ENCODE measurements around the gene CBLB. TPM values are rescaled to one million over a fixed set of nuclear protein-coding genes. Genes with fewer than 3 reads are reported as not detected.

The CBLB gene
- total RNA-seq, 6 experiments from 2014 or later, result 17.6 to 22.6 (median 20.6) TPM

DNA sequence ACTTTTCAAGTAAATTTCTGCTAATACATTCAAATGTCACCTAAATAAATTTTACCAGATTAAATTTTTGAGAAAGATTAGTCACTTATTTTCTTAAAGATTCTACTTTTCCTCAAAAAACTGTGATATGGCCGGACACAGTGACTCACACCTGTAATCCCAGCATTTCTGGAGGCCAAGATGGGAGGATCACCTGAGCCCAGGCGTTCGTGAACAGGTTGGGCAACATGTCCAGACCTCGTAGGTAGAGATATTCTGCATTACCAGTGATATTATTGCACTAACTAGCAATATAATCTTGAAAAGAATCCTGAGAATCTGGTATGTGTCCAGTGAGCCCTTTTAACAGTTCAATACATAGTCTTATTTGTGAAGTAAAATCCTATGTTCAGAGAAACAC is 61.7 kb downstream of the CBLB start:
- H3K9me3 Mint-ChIP-seq, result no peaks in the 10 kb centered on the region
- H3K36me3 Mint-ChIP-seq (ENCODE audit: low read depth), result peaks cover 16% of the 10 kb centered on the region
- no peak overlapping the region for H3K4me3 Mint-ChIP-seq
- peaks cover 51% of the 10 kb centered on the region for H3K4me1 Mint-ChIP-seq (ENCODE audit: low read depth)
- no peaks in the 10 kb centered on the region for H3K27me3 Mint-ChIP-seq (ENCODE audit: insufficient read depth)
- no peak for DNase-seq
- TF ChIP-seq, protein P1, sequence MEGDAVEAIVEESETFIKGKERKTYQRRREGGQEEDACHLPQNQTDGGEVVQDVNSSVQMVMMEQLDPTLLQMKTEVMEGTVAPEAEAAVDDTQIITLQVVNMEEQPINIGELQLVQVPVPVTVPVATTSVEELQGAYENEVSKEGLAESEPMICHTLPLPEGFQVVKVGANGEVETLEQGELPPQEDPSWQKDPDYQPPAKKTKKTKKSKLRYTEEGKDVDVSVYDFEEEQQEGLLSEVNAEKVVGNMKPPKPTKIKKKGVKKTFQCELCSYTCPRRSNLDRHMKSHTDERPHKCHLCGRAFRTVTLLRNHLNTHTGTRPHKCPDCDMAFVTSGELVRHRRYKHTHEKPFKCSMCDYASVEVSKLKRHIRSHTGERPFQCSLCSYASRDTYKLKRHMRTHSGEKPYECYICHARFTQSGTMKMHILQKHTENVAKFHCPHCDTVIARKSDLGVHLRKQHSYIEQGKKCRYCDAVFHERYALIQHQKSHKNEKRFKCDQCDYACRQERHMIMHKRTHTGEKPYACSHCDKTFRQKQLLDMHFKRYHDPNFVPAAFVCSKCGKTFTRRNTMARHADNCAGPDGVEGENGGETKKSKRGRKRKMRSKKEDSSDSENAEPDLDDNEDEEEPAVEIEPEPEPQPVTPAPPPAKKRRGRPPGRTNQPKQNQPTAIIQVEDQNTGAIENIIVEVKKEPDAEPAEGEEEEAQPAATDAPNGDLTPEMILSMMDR (IDR thresholded peaks at IDR 0.05), result no peak
- no peak overlapping the region for H3K27ac Mint-ChIP-seq

DNA sequence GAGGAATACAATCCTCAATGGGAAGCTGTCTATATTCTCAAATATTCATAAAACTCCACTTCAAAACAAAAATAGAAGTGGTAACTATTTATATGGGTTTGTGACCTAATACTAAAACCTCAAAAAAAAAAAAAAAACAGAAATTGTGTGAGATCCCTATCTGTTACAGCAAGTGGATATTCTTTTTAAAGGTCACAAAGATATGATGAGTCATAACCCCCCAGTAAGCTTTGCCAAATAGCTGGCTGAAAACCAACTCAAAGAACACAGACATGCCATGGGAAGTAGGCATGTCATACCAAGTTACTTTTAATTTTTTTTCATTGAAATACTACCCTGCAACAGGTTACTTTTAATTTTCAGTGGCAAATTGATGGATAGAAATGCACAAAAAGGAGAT is 62.5 kb downstream of the CBLB start:
- no peaks in the 10 kb centered on the region for H3K9me3 Mint-ChIP-seq
- TF ChIP-seq, protein P1 (IDR thresholded peaks at IDR 0.05), result no peak
- peak; percentile 68 for DNase-seq
- no peak overlapping the region for H3K4me3 Mint-ChIP-seq
- no peak overlapping the region; the same call in 1 of the 2 replicates for H3K27ac Mint-ChIP-seq
- peaks cover 16% of the 10 kb centered on the region for H3K36me3 Mint-ChIP-seq (ENCODE audit: low read depth)
- peaks cover 51% of the 10 kb centered on the region for H3K4me1 Mint-ChIP-seq (ENCODE audit: low read depth)
- no peaks in the 10 kb centered on the region for H3K27me3 Mint-ChIP-seq (ENCODE audit: insufficient read depth)

DNA sequence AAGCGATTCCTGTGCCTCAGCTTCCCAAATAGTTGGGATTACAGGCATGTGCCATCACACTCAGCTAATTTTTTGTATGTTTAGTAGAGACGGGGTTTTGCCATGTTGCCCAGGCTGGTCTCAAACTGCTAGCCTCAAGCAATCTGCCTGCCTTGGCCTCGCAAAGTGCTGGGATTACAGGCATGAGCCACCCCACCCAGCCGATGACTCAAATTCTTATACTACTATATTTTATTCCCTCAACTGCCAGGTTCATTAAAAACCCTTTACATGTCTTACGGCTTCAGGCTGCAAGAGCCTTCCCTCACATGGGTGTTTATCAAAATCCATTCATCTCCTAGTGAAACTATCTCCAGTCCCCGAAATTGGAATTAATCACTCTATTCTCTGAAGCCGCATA is 63.4 kb downstream of the CBLB start:
- peak overlapping the region; percentile 20 for H3K27ac Mint-ChIP-seq
- H3K4me3 Mint-ChIP-seq, result no peak overlapping the region
- TF ChIP-seq, protein P1 (IDR thresholded peaks at IDR 0.05), result no peak
- no peaks in the 10 kb centered on the region for H3K9me3 Mint-ChIP-seq
- H3K4me1 Mint-ChIP-seq (ENCODE audit: low read depth), result peaks cover 53% of the 10 kb centered on the region
- peaks cover 16% of the 10 kb centered on the region for H3K36me3 Mint-ChIP-seq (ENCODE audit: low read depth)
- no peak for DNase-seq
- no peaks in the 10 kb centered on the region for H3K27me3 Mint-ChIP-seq (ENCODE audit: insufficient read depth)

DNA sequence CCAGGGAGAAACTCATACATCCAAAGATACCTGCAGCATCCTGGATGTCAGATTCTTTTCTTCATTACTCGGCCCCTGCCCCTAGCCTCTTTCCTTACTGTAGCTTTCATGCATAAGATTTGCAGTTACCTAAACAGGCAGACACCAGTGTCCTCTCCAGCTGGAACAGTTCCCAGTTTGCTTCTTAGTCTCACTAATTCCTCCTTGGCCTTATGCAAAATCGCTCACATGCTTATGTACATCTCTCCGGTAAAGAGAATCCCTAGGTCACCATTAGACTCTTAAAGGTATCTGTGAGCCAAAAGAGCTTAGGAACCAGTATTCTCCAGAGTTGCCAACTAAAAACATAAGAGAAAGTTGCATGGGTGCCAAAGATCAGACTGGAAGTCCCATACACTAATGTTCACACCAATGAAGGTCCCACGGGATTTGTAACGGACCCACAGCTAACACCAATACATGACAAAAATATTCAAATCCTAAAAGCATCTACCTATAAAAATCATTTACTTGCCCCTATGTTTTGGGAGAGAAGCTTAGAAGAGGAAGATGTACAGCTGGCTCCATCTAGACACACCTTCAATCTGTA is 66.6 kb downstream of the CBLB start:
- Mint-ChIP-seq H3K4me3 (no peak overlapping the region), H3K4me1 (ENCODE audit: low read depth) (peaks cover 54% of the 10 kb centered on the region), H3K9me3 (no peaks in the 10 kb centered on the region), H3K36me3 (ENCODE audit: low read depth) (peaks cover 17% of the 10 kb centered on the region), H3K27me3 (ENCODE audit: insufficient read depth) (no peaks in the 10 kb centered on the region), H3K27ac (peak overlapping the region; percentile 25)
- no peak for DNase-seq
- TF ChIP-seq, protein P1 (IDR thresholded peaks at IDR 0.05), result no peak

DNA sequence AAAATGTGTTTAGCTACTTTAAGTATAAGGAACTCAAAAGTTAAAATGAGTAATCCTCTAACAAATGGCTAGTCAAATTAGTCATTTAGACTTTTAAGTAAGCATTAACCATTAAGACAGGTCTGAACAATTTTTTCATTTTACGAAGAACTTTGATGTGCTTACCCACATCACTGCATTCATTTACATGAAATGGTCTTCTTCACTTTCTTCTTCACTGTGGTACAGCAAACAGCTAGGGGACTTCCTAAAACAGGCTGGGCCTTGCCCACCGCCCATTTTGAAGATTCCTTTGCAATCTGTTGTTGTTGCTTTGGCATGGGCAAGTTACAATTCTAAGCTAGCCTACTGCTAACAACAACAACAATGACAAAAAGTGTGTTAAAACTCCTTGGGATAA is 67.4 kb downstream of the CBLB start:
- peak overlapping the region; percentile 25; the same call in 1 of the 2 replicates for H3K27ac Mint-ChIP-seq
- no peaks in the 10 kb centered on the region for H3K9me3 Mint-ChIP-seq
- TF ChIP-seq, protein P1 (IDR thresholded peaks at IDR 0.05), result no peak
- H3K4me1 Mint-ChIP-seq (ENCODE audit: low read depth), result peaks cover 48% of the 10 kb centered on the region
- no peak for DNase-seq
- H3K27me3 Mint-ChIP-seq (ENCODE audit: insufficient read depth), result no peaks in the 10 kb centered on the region
- H3K36me3 Mint-ChIP-seq (ENCODE audit: low read depth), result peaks cover 24% of the 10 kb centered on the region
- H3K4me3 Mint-ChIP-seq, result no peak overlapping the region
